Measurements from ENCODE around the gene FBXL20.
"Not testable (repeated sequence)": the region's sequence is repeated elsewhere in the genome, so short reads cannot be mapped to it uniquely, and the experiment has no call there.

GRCh38 chr17:39346863-39347262, 54.6 kb downstream of the FBXL20 start:
- TF ChIP-seq CTCF (IDR thresholded peaks at IDR 0.05; ENCODE audit: insufficient read depth, low read depth, low read length); EZH2 (IDR thresholded peaks at IDR 0.05; ENCODE audit: insufficient read depth, low read length): not testable (repeated sequence)

Measured in astrocyte (in vitro differentiated cells and primary cell).